Sigmoid colon (tissue), 4 donors: ENCODE measurements around the gene CYP2C19.

Experiments
- EP300 ChIP-seq, 4 donors: sonication (generic); formaldehyde crosslinking; IDR thresholded peaks; one replicate each; pipeline ENCODE4 v1.6.1; 2017; ENCODE audit warnings: antibody characterized with exemption in 4 of 4
- POLR2A ChIP-seq, 2 donors: fragments of 450-650 bp; IDR thresholded peaks; one replicate each; pipeline ENCODE4 v1.6.1; 2016; ENCODE audit warnings: antibody characterized with exemption in 2 of 2, mild to moderate bottlenecking in 2 of 2, moderate library complexity in 2 of 2
- POLR2AphosphoS5 ChIP-seq, 4 donors: sonication (generic); formaldehyde crosslinking; IDR thresholded peaks; one replicate each; pipeline ENCODE4 v1.6.1; 2017; ENCODE audit warnings: antibody characterized with exemption in 4 of 4
- TF ChIP-seq, protein P1 (sequence below), 4 experiments: fragments of 450-650 bp in 3 of 4; fragments of 200-600 bp in 1 of 4; IDR thresholded peaks; one replicate each; pipeline ENCODE4 v1.5.1; 2016 to 2019; ENCODE audit warnings: antibody characterized with exemption in 4 of 4, mild to moderate bottlenecking in 3 of 4, moderate library complexity in 2 of 4

DNA sequence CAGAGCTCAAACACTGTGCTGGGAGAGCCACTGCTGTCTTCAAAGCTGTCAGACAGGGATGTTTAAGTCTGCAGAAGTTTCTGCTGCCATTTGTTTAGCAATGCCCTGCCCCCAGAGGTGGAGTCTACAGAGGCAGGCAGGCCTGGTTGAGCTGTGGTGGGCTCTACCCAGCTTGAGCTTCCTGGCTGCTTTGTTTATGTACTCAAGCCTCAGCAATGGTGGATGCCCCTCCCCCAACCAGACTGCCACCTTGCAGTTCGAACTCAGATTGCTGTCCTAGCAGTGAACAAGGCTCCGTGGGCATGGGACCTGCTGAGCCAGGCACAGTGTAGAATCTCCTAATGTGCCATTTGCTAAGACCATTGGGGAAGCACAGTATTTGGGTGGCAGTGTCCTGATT is 4.6 kb upstream of the CYP2C19 start:
- TF ChIP-seq, protein P1, sequence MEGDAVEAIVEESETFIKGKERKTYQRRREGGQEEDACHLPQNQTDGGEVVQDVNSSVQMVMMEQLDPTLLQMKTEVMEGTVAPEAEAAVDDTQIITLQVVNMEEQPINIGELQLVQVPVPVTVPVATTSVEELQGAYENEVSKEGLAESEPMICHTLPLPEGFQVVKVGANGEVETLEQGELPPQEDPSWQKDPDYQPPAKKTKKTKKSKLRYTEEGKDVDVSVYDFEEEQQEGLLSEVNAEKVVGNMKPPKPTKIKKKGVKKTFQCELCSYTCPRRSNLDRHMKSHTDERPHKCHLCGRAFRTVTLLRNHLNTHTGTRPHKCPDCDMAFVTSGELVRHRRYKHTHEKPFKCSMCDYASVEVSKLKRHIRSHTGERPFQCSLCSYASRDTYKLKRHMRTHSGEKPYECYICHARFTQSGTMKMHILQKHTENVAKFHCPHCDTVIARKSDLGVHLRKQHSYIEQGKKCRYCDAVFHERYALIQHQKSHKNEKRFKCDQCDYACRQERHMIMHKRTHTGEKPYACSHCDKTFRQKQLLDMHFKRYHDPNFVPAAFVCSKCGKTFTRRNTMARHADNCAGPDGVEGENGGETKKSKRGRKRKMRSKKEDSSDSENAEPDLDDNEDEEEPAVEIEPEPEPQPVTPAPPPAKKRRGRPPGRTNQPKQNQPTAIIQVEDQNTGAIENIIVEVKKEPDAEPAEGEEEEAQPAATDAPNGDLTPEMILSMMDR (IDR thresholded peaks at IDR 0.05) = no peak
- TF ChIP-seq POLR2AphosphoS5 (IDR thresholded peaks at IDR 0.05) (no peak), EP300 (IDR thresholded peaks at IDR 0.05) (no peak), POLR2A (IDR thresholded peaks at IDR 0.05) (no peak)
